K562 (cell line): Measurements from ENCODE around the gene ZNF140. TPM values are rescaled to one million over a fixed set of nuclear protein-coding genes. Genes with fewer than 3 reads are reported as not detected.

Source experiments
- ATAC-seq: fragments of 200-7000 bp; cut with Tn5 transposase; 3 replicates; pipeline ENCODE4 v1.9.1; 2020; ENCODE audit warnings: moderate library complexity
- BruUV-seq: library from RNA; stranded (reverse); fragments of 400-500 nt; replicated peaks from 2 replicates; lab custom pipeline; 2021; lab: Mats Ljungman, UMichigan
- CTCF ChIA-PET: fragments of 300-600 bp; formaldehyde crosslinking; extraction: SDS; loops from one replicate; lab custom pipeline; 2021; ENCODE audit warnings: low intra/inter-chr PET ratio; lab: Yijun Ruan, JAX
- POLR2A ChIA-PET: fragments of 300-600, 350-650 bp; sonication (Branson Sonifier 250); formaldehyde crosslinking; extraction: SDS; loops from one replicate; lab custom pipeline; 2021; ENCODE audit warnings: antibody characterized with exemption, inconsistent platforms; lab: Yijun Ruan, JAX
- DNase-seq, 4 experiments: peaks; one replicate each; pipeline versions ENCODE4 v3.0.0 to v3.0.0-alpha.2; 2011 to 2018; ENCODE audit warnings: low spot score in 3 of 4, mixed read lengths in 3 of 4; ENCODE audit errors: extremely low read depth in 1 of 4
- FAIRE-seq: peaks from 2 replicates; lab custom pipeline; 2011; peaks lifted over from hg19 to GRCh38; lab: Jason Lieb, UNC
- H2AFZ ChIP-seq: 2 replicates; pipeline ENCODE4 v1.6.0; 2011; ENCODE audit warnings: low read depth, low read length, control low read depth, inconsistent platforms
- H3K27ac ChIP-seq: fragments of 200-600 bp; 3 replicates; pipeline ENCODE4 v1.8.0; 2011; ENCODE audit warnings: low read depth, mild to moderate bottlenecking, control low read depth, inconsistent platforms, low read length, moderate library complexity, mixed read lengths; ENCODE audit errors: extremely low read depth
- H3K27me3 ChIP-seq, 2 experiments: fragments of 300-600 bp in 1 of 2; 2 replicates in 1 of 2; 3 replicates in 1 of 2; pipeline versions ENCODE4 v1.6.0 to v1.8.0; 2011; ENCODE audit warnings: inconsistent platforms in 2 of 2, low read length in 2 of 2, mild to moderate bottlenecking in 1 of 2, mixed read lengths in 1 of 2, moderate library complexity in 1 of 2; ENCODE audit not compliant: control insufficient read depth in 2 of 2, insufficient read depth in 2 of 2
- H3K36me3 ChIP-seq: fragments of 300-600 bp; 3 replicates; pipeline ENCODE4 v1.8.0; 2011; ENCODE audit warnings: mild to moderate bottlenecking, low read length, inconsistent platforms; ENCODE audit not compliant: control insufficient read depth, insufficient read depth
- H3K4me1 ChIP-seq, 2 experiments: fragments of 200-600 bp in 1 of 2; replicated peaks in 1 of 2; 2 replicates in 1 of 2; 3 replicates in 1 of 2; pipeline versions ENCODE4 v1.5.1 to v1.8.0; 2011; ENCODE audit warnings: inconsistent platforms in 2 of 2, low read length in 2 of 2, mild to moderate bottlenecking in 1 of 2, mixed read lengths in 1 of 2, moderate library complexity in 1 of 2; ENCODE audit not compliant: control insufficient read depth in 2 of 2, insufficient read depth in 2 of 2
- H3K4me2 ChIP-seq: 2 replicates; pipeline ENCODE4 v1.6.1; 2011; ENCODE audit warnings: low read length, control low read depth, inconsistent platforms, mixed read lengths; ENCODE audit not compliant: insufficient read depth
- H3K4me3 ChIP-seq: fragments of 200-600 bp; sonication (generic), shearing (Covaris generic); 2 replicates; pipeline ENCODE4 v1.5.1; 2016; ENCODE audit warnings: control low read depth, inconsistent platforms
- H3K79me2 ChIP-seq: fragments of 200-600 bp; 3 replicates; pipeline ENCODE4 v1.8.0; 2011; ENCODE audit warnings: low read length, inconsistent platforms; ENCODE audit not compliant: control insufficient read depth, insufficient read depth
- H3K9ac ChIP-seq, 2 experiments: 2 replicates each; pipeline versions ENCODE4 v1.6.0 to v1.6.1; 2011; ENCODE audit warnings: low read depth in 2 of 2, low read length in 2 of 2, control low read depth in 1 of 2, inconsistent platforms in 1 of 2, mild to moderate bottlenecking in 1 of 2, mixed read lengths in 1 of 2; ENCODE audit not compliant: insufficient read depth in 1 of 2
- H3K9me1 ChIP-seq: one replicate; pipeline ENCODE4 v1.6.0; 2011; ENCODE audit warnings: inconsistent platforms, mild to moderate bottlenecking, low read length, moderate library complexity; ENCODE audit not compliant: control insufficient read depth, insufficient read depth
- H3K9me3 ChIP-seq: replicated peaks from 2 replicates; pipeline ENCODE4 v1.5.1; 2011; ENCODE audit warnings: low read depth, low read length, inconsistent platforms; ENCODE audit not compliant: control insufficient read depth, insufficient read depth
- H4K20me1 ChIP-seq: replicated peaks from 2 replicates; pipeline ENCODE4 v1.6.1; 2011; ENCODE audit warnings: low read length, inconsistent platforms, mixed read lengths; ENCODE audit not compliant: control insufficient read depth, insufficient read depth
- CHAMP1 ChIP-seq: fragments of 450-650 bp; IDR thresholded peaks from 2 replicates; pipeline ENCODE4 v1.6.1; 2016; ENCODE audit warnings: mild to moderate bottlenecking
- CREB3 ChIP-seq: fragments of 450-650 bp; conservative IDR thresholded peaks from 2 replicates; pipeline ENCODE4 v1.6.1; 2016; ENCODE audit warnings: missing genetic modification characterization, low read depth, mild to moderate bottlenecking, missing compliant biosample characterization, moderate library complexity
- ELF4 ChIP-seq: fragments of 450-650 bp; formaldehyde crosslinking; IDR thresholded peaks from 2 replicates; pipeline ENCODE4 v1.4.0; 2022; ENCODE audit warnings: missing genetic modification characterization
- HNRNPUL1 ChIP-seq: fragments of 200-400 bp; formaldehyde crosslinking; IDR thresholded peaks from 2 replicates; pipeline ENCODE4 v1.6.1; 2017; ENCODE audit warnings: low read length
- NFIC ChIP-seq: fragments of 450-650 bp; IDR thresholded peaks from 2 replicates; pipeline ENCODE4 v1.6.1; 2017; ENCODE audit warnings: mild to moderate bottlenecking, inconsistent platforms
- STAG1 ChIP-seq: sonication (generic); formaldehyde crosslinking; IDR thresholded peaks from 2 replicates; pipeline ENCODE4 v1.5.0; 2020; ENCODE audit warnings: missing genetic modification reagents, borderline replicate concordance
- YBX1 ChIP-seq: fragments of 450-650 bp; IDR thresholded peaks from 2 replicates; pipeline ENCODE4 v1.7.1; 2016; ENCODE audit warnings: mild to moderate bottlenecking
- WGBS: fragments of 100-300 bp; shearing (Covaris generic); methylation state at CpG from one replicate; pipeline ENCODE4 v1.1.6; 2016; ENCODE audit warnings: low coverage, mixed read lengths; ENCODE audit not compliant: insufficient coverage; ENCODE audit errors: missing lambda C conversion rate; 5-methylcytosine and 5-hydroxymethylcytosine counted together
- in situ Hi-C: fragments of 300-500 bp; cut with MboI; formaldehyde crosslinking; loops from 4 replicates; pipeline ENCODE4 v1.15.0; 2018; ENCODE audit warnings: inconsistent platforms, mixed read lengths
- intact Hi-C: fragments of 100-400 bp; cut with micrococcal nuclease; formaldehyde crosslinking; loops from 2 replicates; pipeline ENCODE4 v1.14.2; 2022
- polyA plus RNA-seq, 8 experiments: library from polyadenylated mRNA; depleted of rRNA in 4 of 8; stranded (reverse) in 5 of 8; unstranded in 3 of 8; fragments of >200 nt; fragmentation: Nextera tagmentation in 2 of 8; fragmentation: Illumina TruSeq in 1 of 8; extraction: Ambion mirVana in 2 of 8; extraction: Trizol in 1 of 8; gene quantifications; 2 replicates each; pipeline versions ENCODE4 v1.2.1 to v1.2.3, GENCODE V29; 2011 to 2014; ENCODE audit warnings: inconsistent platforms in 1 of 8, missing spikeins in 1 of 8
- total RNA-seq, 7 experiments: library from RNA; depleted of rRNA in 6 of 7; stranded (reverse); fragments of >200 nt in 6 of 7; fragmentation: Illumina TruSeq in 2 of 7; extraction: Trizol in 2 of 7; gene quantifications; 2 replicates each; pipeline versions ENCODE4 v1.2.1 to v1.2.3, GENCODE V29; 2011 to 2021; ENCODE audit warnings: low replicate concordance in 1 of 7

The ZNF140 gene
- total and polyA plus RNA-seq, 9 of the 15 experiments (the other 6 are each of a cell fraction or from before 2014, with no cell fraction given), result 1.6 to 10.9 (median 5.3) TPM

- TF ChIP-seq CHAMP1 (no peak), CREB3 (tag) (no peak), YBX1 (no peak)
Measured at GRCh38 chr12:133120385-133121191, 39.9 kb downstream of the ZNF140 start (continued).

- no peaks in the 10 kb centered on the region for H3K9me1 ChIP-seq
- in situ Hi-C loops, result no loop called here
- H3K27ac ChIP-seq, result no peak overlapping the region
- H4K20me1 ChIP-seq, result no peaks in the 10 kb centered on the region
- ChIA-PET POLR2A (no interaction called here), CTCF (no interaction called here)
- no peaks in the 10 kb centered on the region for H3K79me2 ChIP-seq
- no peaks in the 10 kb centered on the region for H3K27me3 ChIP-seq
- WGBS, result 39% methylated on average over 2 of the region's 2 CpGs
- ATAC-seq (no peak), DNase-seq (no peak), FAIRE-seq (no peak)
- H3K4me2 ChIP-seq, result no peak overlapping the region
- no peak overlapping the region for H3K9ac ChIP-seq
- BruUV-seq, result no TSS peak
- no peak overlapping the region for H2AFZ ChIP-seq
- peaks cover 25% of the 10 kb centered on the region for H3K9me3 ChIP-seq
- no peak overlapping the region for H3K4me3 ChIP-seq
- intact Hi-C loops, result no loop called here
- no peaks in the 10 kb centered on the region; a peak in 1 of 5 replicates for H3K4me1 ChIP-seq
- TF ChIP-seq HNRNPUL1, result no peak
- TF ChIP-seq ELF4 (CRISPR knock-in tag), result no peak
- no peak for TF ChIP-seq NFIC
- no peak for TF ChIP-seq STAG1
- peaks cover 5% of the 10 kb centered on the region; the same call in 1 of the 3 replicates for H3K36me3 ChIP-seq
Measured at GRCh38 chr12:133124674-133125073, 44.0 kb downstream of the ZNF140 start.
